GM20000 (cell line): ENCODE data around the gene FRMD4A.
A peak's percentile ranks its signal among the peaks of the same experiment; 100 is the strongest.

ENCODE experiments used
- DNase-seq: peaks from one replicate; pipeline ENCODE4 v3.0.0; 2012; ENCODE audit warnings: low spot score
- TF ChIP-seq, protein P1 (sequence below): IDR thresholded peaks from 2 replicates; pipeline ENCODE4 v1.5.1; 2012; ENCODE audit warnings: mild to moderate bottlenecking, control low read depth; ENCODE audit errors: extremely low read depth, missing control alignments

Gene FRMD4A

DNA sequence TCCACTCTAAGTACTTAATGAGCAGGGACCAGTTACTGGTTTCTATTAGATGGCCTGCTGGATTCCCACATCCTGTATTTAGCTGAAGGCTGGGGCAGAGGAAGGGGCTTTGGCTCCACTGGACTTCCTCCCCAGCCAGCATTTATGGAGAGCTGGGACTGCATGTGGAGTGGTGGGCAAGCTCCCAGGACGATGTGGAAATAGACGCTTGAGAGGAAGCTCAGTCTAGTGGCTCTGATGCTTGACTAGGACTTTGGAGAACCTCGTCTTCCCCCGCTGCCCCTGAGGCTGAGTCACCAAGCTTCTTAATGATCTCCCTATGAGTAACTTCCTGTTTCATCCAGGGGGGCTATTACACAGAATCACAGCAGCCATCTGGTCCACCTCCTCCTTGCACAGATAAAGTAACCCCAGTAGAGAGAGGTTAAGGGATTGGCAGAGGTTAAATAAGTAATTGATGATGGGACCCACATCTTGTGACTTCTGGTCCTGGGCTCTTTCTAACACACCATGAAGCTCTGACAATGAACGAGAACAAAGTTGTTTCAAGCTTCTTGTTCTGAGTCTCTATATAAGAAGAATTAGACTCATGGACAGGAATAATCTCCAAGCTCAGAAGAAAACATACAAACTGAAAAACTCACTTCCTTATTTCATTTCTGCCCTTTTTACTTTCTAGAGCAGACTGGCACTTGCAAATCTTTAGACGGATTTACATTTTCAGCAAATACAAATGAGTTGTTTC lies 617.7 kb downstream of the FRMD4A start:
- TF ChIP-seq, protein P1, sequence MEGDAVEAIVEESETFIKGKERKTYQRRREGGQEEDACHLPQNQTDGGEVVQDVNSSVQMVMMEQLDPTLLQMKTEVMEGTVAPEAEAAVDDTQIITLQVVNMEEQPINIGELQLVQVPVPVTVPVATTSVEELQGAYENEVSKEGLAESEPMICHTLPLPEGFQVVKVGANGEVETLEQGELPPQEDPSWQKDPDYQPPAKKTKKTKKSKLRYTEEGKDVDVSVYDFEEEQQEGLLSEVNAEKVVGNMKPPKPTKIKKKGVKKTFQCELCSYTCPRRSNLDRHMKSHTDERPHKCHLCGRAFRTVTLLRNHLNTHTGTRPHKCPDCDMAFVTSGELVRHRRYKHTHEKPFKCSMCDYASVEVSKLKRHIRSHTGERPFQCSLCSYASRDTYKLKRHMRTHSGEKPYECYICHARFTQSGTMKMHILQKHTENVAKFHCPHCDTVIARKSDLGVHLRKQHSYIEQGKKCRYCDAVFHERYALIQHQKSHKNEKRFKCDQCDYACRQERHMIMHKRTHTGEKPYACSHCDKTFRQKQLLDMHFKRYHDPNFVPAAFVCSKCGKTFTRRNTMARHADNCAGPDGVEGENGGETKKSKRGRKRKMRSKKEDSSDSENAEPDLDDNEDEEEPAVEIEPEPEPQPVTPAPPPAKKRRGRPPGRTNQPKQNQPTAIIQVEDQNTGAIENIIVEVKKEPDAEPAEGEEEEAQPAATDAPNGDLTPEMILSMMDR, result no peak
- peak; percentile 68 for DNase-seq

DNA sequence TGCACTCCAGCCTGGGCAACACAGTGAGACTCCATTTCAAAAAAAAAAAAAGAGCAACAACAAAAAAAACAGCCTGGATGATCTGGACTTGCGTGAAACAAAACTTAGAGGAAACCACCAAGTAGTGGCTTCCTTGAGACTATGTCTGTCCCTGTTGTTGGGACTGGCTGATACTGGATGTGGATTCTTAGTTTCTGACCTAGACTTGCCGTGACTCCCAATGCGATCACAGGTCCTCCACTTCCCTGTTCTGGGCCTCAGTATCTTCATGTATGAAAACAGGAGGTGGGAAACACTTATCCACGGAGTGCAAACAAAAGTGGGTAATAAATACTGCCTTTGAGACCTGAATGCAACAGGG lies 618.3 kb downstream of the FRMD4A start:
- DNase-seq, result no peak
- TF ChIP-seq, protein P1, result no peak

DNA sequence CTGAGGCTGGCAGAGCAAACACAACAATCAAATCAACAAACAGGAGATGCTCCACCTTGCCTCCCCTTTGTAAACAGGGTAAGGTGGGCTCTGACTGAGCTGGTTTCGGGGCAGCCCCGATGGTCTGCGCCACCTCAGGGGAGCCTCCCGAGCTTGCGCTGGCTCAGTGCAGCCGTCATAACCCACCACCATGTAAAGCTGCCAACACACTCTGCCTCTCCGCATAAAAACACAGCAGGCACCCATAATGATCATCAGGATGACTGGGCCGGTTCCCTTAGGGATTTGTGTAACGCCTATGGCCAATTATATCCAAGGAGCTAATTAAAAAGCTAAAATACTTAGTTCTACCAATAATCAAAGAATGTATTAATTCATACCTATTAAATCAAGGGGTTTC lies 619.4 kb downstream of the FRMD4A start:
- TF ChIP-seq, protein P1, result no peak
- DNase-seq, result no peak

DNA sequence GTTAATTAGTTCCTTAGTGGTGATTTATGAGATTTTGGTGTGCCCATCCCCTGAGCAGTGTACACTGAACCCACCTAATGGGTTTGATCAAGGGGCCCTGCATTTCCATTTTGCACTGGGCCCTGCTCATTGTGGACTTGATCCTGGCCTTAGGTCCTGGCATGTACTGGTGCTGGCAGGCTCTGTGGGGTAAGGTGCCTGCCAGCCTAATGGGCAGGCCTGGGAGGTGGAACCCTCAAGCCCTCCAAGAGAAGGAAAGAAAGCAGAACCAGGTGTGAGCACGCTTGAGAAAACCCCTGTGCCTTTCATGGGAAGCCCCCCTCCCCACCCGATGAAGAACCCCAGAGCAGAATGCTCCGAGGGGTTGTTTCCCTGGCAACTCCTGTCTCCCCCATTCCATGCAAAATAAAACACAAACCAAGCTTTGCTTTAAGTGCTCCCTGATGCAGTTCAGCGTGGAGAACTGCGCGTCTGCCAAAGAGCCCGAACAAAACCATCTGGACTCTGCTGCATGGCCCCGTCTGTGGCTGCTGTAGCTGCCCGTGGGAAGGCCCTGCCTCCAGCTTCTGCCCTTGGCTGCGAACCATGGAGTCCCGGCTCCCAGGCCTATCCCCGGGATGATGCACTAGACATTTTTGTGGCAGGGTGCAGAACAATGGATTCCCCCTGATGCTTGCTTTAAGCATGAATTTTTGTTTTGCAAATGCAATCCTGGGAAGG lies 620.6 kb downstream of the FRMD4A start:
- TF ChIP-seq, protein P1, result no peak
- DNase-seq, result no peak

DNA sequence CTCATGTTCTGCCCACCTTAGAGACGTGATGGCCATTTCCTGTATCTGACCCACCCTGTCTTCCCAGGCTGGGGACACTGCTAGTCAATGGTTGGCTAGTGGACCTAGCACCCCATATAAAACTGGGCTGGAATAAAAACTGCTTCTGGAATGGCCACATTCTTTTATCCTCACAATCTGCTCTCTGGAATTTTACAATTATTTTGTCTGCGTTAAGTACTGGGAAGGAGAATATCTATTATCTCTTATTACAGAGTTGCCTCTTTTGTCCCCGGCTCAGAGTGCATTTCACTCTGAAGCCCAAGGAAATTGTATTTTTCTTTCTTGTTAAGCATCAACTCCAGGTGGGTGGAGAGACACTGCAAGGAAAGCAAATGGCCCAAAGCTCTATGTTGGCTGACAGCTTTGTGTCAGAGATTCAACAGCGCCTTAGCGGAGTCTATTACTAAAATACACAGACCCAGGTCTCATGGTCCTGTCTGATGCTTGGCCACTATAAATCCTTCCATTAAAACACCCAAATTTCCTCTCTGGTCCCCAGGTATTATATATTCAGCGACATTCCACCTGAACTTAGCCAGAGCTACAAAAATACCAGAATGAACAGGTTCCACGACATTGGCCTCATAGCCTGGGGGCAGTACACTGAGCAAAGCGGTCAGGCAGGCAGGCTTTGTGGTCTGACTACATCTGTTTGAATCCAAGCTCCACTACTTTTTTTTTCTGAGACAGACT lies 622.3 kb downstream of the FRMD4A start:
- TF ChIP-seq, protein P1, result no peak
- DNase-seq, result no peak

DNA sequence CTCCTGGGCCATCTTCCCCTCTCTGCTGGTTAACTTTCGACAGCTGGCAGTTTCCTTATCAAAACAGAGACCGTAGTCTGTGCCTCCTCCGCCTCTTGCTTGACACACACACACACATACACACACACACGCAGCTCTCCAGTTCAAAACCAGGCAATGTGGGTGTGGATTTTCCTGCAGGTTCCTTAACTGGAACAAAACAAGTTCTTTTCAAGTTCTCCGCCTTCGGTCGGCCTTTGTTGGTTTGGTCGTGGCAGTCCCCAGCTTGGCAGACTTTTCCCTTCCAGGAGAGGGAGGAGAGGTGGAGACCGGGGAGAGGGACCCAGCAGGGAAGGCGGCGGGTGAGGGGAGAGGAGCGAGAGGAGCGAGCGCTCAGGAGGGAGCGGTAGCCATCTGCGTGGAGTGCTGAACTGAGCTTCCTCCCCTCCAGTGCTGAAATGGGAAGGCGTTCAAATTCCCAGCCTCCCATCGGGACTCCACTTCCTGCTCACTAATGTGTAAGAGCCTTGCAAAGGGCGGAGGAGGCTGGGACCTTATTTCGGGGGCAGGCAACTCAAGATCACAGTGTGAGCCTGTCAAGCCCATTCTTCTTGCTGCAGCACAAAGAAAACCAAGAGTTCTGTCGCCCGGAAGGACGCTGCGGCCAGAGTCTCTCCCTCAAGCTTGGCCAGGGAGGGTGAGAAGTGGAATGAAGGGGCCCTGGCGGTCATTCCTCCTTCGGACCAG lies 623.4 kb downstream of the FRMD4A start:
- peak; percentile 50 for DNase-seq
- TF ChIP-seq, protein P1, result no peak
